ENCODE data around the gene KCNS3.
A peak's percentile ranks its signal among the peaks of the same experiment; 100 is the strongest.

DNA sequence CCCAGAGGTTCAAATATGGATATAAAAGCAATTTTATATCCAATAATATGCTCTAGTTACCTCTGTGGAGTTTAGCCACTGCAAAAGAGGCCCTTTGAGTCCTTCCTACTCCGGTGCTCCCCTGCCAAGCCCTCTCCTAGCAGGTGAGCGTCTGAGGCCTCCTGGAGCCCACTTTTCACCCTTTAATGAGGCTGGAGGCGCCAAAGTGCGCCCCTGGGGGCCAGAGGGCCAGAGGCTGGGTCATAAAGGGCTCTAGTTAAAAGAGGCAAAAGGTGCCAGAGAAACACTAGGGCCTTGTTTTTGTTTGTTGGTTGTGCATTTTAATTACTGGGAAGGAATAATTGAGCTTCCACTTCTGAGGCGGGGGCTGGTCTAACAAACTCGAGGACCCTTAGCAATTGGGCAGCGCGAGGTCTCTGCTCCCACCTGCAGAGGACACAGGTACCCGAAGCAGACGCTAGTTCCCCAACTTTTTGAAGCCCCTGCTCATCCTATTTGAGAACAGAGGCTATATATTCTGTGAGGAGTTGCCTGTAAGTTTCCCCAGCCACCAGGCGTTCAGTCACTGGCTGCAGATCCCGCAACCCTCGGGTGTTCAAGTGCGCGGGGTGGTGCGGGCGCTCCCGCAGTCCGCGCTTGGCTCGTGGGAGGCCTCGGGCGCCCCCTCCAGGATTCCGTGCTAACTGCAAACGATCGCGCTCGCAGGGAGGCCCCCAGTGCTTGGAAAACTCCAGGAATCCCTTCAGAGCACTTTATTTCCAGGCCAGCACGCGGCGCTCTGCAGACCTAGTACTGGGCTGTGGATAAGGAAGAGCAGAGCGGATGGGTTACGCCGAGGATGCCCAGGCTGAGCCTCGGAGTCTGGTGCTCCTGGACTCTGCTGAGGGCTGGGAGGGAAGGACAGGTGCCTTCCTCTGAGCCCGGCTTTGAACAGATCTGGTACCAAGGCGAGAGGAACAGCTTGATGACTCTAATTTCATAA lies 48.1 kb upstream of the KCNS3 start:
- TF ChIP-seq, protein P1, sequence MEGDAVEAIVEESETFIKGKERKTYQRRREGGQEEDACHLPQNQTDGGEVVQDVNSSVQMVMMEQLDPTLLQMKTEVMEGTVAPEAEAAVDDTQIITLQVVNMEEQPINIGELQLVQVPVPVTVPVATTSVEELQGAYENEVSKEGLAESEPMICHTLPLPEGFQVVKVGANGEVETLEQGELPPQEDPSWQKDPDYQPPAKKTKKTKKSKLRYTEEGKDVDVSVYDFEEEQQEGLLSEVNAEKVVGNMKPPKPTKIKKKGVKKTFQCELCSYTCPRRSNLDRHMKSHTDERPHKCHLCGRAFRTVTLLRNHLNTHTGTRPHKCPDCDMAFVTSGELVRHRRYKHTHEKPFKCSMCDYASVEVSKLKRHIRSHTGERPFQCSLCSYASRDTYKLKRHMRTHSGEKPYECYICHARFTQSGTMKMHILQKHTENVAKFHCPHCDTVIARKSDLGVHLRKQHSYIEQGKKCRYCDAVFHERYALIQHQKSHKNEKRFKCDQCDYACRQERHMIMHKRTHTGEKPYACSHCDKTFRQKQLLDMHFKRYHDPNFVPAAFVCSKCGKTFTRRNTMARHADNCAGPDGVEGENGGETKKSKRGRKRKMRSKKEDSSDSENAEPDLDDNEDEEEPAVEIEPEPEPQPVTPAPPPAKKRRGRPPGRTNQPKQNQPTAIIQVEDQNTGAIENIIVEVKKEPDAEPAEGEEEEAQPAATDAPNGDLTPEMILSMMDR (conservative IDR thresholded peaks at IDR 0.05; ENCODE audit: low read length) = 0 out of 2 replicates have a peak, but pooled peaks have one; percentile 8
- no peak for TF ChIP-seq EZH2phosphoT487 (IDR thresholded peaks at IDR 0.05; ENCODE audit: borderline replicate concordance)

All from Loucy (cell line).